Measurements from ENCODE around the gene CRABP2. TPM values are rescaled to one million over a fixed set of nuclear protein-coding genes. Genes with fewer than 3 reads are reported as not detected.
A peak's percentile ranks its signal among the peaks of the same experiment; 100 is the strongest.

CRABP2 gene
- total and polyA plus RNA-seq, 2 of the 13 experiments (the other 11 are each of a cell fraction or from before 2014, with no cell fraction given), result 0.40 to 0.60 TPM

GRCh38 chr1:156689035-156689952 lies 16.1 kb downstream of the CRABP2 start:
- Histone ChIP-seq H3K9ac (ENCODE audit: insufficient read depth, low read depth, low read length) (peak overlapping the region; percentile 18; the same call in 1 of the 2 replicates), H3K27me3 (ENCODE audit: control insufficient read depth in 1 of 2, insufficient read depth in 2 of 2, low read length in 2 of 2) (peaks cover 18 to 49% of the 10 kb centered on the region in 2 experiments; a peak in 4 of 5 replicates), H3K4me1 (ENCODE audit: insufficient read depth, low read length) (peaks cover 40% of the 10 kb centered on the region), H2AFZ (ENCODE audit: low read length) (peak overlapping the region; percentile 75), H3K4me2 (ENCODE audit: low read depth, low read length) (peak overlapping the region; percentile 98), H3K4me3 (replicated peaks in 1 of 3; ENCODE audit: insufficient read depth in 1 of 3, low read depth in 2 of 3, low read length in 3 of 3) (peak overlapping the region; percentile 41 to 65 (median 43); a peak in 5 of 6 replicates), H4K20me1 (ENCODE audit: insufficient read depth, low read length) (no peaks in the 10 kb centered on the region), H3K36me3 (replicated peaks in 1 of 2; ENCODE audit: control insufficient read depth in 1 of 2, insufficient read depth in 2 of 2, low read length in 2 of 2) (no peaks in the 10 kb centered on the region), H3K9me3 (ENCODE audit: low read length) (no peaks in the 10 kb centered on the region), H3K27ac (ENCODE audit: extremely low read length, insufficient read depth, low read length) (no peak overlapping the region), H3K79me2 (ENCODE audit: insufficient read depth, low read length) (no peaks in the 10 kb centered on the region)
- POLR2A ChIA-PET, result interaction anchor here (1.0 to 2.5 kb wide), 8 partner anchors 12 to 171 kb away, joined by 3 to 22 read pairs (median 8); partner anchors contain the start of genes ISG20L2, METTL25B, NES and NTRK1
- in situ Hi-C loops (cut with HindIII; ENCODE audit: extremely low pct_ligation_motif_present, low pct_unique_long_range_greater_than_20kb), result loop anchor here (5.0 kb wide), 1 partner anchor 38 kb away; the partner anchor contains the start of genes ISG20L2 and METTL25B
- FAIRE-seq (peak; percentile 91), DNase-seq (ENCODE audit: low spot score) (peak; percentile 75), ATAC-seq (peak; percentile 93)
- CTCF ChIA-PET (ENCODE audit: low intra/inter-chr PET ratio, low total read pairs), result interaction anchor here (0.7 to 4.7 kb wide), 9 partner anchors 11 to 200 kb away, joined by 3 to 119 read pairs (median 6); partner anchors contain the start of genes CRABP2, ISG20L2 and METTL25B
- no TSS peak for BruUV-seq (replicated peaks)
- intact Hi-C loops (cut with micrococcal nuclease; ENCODE audit: unreplicated experiment), result loop anchor here (1.0 kb wide), 3 partner anchors 17 to 201 kb away; no protein-coding TSS in a partner anchor
- under 1% methylated on average over 22 of the region's 23 CpGs for WGBS (ENCODE audit: low lambda C conversion rate)
- TF ChIP-seq ATAD3A (CRISPR knock-in tag; IDR thresholded peaks at IDR 0.05) (no peak), ZNF503 (CRISPR knock-in tag; IDR thresholded peaks at IDR 0.05) (no peak), ZNF775 (CRISPR knock-in tag; IDR thresholded peaks at IDR 0.05; ENCODE audit: borderline replicate concordance) (no peak), PRPF4 (IDR thresholded peaks at IDR 0.05; ENCODE audit: low read depth, low read length, poor library complexity, severe bottlenecking) (no peak), POGK (CRISPR knock-in tag; conservative IDR thresholded peaks at IDR 0.05) (no peak), CENPT (CRISPR knock-in tag; IDR thresholded peaks at IDR 0.05; ENCODE audit: low read depth) (no peak), TMF1 (CRISPR knock-in tag; IDR thresholded peaks at IDR 0.05; ENCODE audit: low read depth) (no peak), ZSCAN9 (CRISPR knock-in tag; IDR thresholded peaks at IDR 0.05; ENCODE audit: borderline replicate concordance) (no peak), GMEB1 (CRISPR knock-in tag; IDR thresholded peaks at IDR 0.05; ENCODE audit: borderline replicate concordance) (no peak), PAWR (CRISPR knock-in tag; IDR thresholded peaks at IDR 0.05; ENCODE audit: borderline replicate concordance) (no peak), CBX1 (IDR thresholded peaks at IDR 0.05; ENCODE audit: low read depth) (no peak), ZNF800 (CRISPR knock-in tag; IDR thresholded peaks at IDR 0.05) (no peak), FOXP1 (IDR thresholded peaks at IDR 0.05) (no peak), FOXP1 (CRISPR knock-in tag; IDR thresholded peaks at IDR 0.05) (no peak)
